ENCODE data around the gene IGHMBP2. TPM values are rescaled to one million over a fixed set of nuclear protein-coding genes. Genes with fewer than 3 reads are reported as not detected.

The IGHMBP2 gene
- total RNA-seq, 1 donor from 2014 or later, result 10.3 TPM

GRCh38 chr11:68862421-68862820 is 41.3 kb upstream of the IGHMBP2 start:
- no peak for DNase-seq (ENCODE audit: low read depth)
- no peak for TF ChIP-seq CTCF (conservative IDR thresholded peaks at IDR 0.05; ENCODE audit: low read depth, low read length)
- no peak overlapping the region for H3K4me3 ChIP-seq (ENCODE audit: low read depth, low read length)

- no peak overlapping the region for H3K4me3 ChIP-seq (ENCODE audit: low read depth, low read length)
- TF ChIP-seq CTCF (conservative IDR thresholded peaks at IDR 0.05; ENCODE audit: low read depth, low read length), result no peak
- DNase-seq (ENCODE audit: low read depth), result no peak
Measured at GRCh38 chr11:68863553-68864265, 40.0 kb upstream of the IGHMBP2 start.

GRCh38 chr11:68865241-68865640 is 38.5 kb upstream of the IGHMBP2 start:
- H3K4me3 ChIP-seq (ENCODE audit: low read depth, low read length), result no peak overlapping the region
- no peak for TF ChIP-seq CTCF (conservative IDR thresholded peaks at IDR 0.05; ENCODE audit: low read depth, low read length)
- DNase-seq (ENCODE audit: low read depth), result no peak

GRCh38 chr11:68867066-68867465 is 36.6 kb upstream of the IGHMBP2 start:
- DNase-seq (ENCODE audit: low read depth), result no peak
- H3K4me3 ChIP-seq (ENCODE audit: low read depth, low read length), result no peak overlapping the region
- no peak for TF ChIP-seq CTCF (conservative IDR thresholded peaks at IDR 0.05; ENCODE audit: low read depth, low read length)

GRCh38 chr11:68868221-68868835 is 35.4 kb upstream of the IGHMBP2 start:
- TF ChIP-seq CTCF (conservative IDR thresholded peaks at IDR 0.05; ENCODE audit: low read depth, low read length), result no peak
- no peak for DNase-seq (ENCODE audit: low read depth)
- no peak overlapping the region for H3K4me3 ChIP-seq (ENCODE audit: low read depth, low read length)

- no peak for DNase-seq (ENCODE audit: low read depth)
- TF ChIP-seq CTCF (conservative IDR thresholded peaks at IDR 0.05; ENCODE audit: low read depth, low read length), result peak; percentile 31
- H3K4me3 ChIP-seq (ENCODE audit: low read depth, low read length), result peak overlapping the region; percentile 59
Measured at GRCh38 chr11:68870470-68870869, 33.2 kb upstream of the IGHMBP2 start.

All from epithelial cell of proximal tubule (primary cell).